Measurements from ENCODE around the gene LMNB1.

LMNB1 gene

DNA sequence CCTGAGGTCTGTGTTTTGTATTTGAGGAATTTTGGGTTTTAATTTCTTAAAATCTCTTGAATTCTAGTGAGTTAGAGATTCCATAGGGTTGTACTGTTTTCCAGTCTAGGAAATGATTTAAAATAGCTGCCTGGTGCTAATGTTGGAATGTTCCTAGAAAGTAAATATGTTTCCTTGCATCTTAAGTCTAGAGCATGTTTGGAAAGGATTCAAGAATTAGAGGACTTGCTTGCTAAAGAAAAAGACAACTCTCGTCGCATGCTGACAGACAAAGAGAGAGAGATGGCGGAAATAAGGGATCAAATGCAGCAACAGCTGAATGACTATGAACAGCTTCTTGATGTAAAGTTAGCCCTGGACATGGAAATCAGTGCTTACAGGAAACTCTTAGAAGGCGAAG lies 41.8 kb downstream of the LMNB1 start:
- H3K9me2 ChIP-seq (replicated peaks; ENCODE audit: low read depth, low read length): no peaks in the 10 kb centered on the region
- H3K36me3 ChIP-seq (ENCODE audit: insufficient read depth, low read length): peaks cover 88% of the 10 kb centered on the region
- TF ChIP-seq CTCF (conservative IDR thresholded peaks at IDR 0.05; ENCODE audit: low read length) (no peak), EZH2phosphoT487 (IDR thresholded peaks at IDR 0.05; ENCODE audit: borderline replicate concordance) (no peak)
- no peak overlapping the region for H3K4me2 ChIP-seq (ENCODE audit: low read depth, low read length, poor library complexity, severe bottlenecking)
- no peak overlapping the region for H3K9ac ChIP-seq (ENCODE audit: low read depth, low read length, poor library complexity, severe bottlenecking)
- H3K9me3 ChIP-seq (ENCODE audit: insufficient read depth, low read depth, low read length): no peaks in the 10 kb centered on the region
- H3K4me1 ChIP-seq (ENCODE audit: insufficient read depth, low read length, poor library complexity, severe bottlenecking): no peaks in the 10 kb centered on the region
- no peak overlapping the region for H2AFZ ChIP-seq (ENCODE audit: low read length)
- H4K20me1 ChIP-seq (ENCODE audit: insufficient read depth, low read length, poor library complexity, severe bottlenecking): peaks cover 29% of the 10 kb centered on the region
- peaks cover 31% of the 10 kb centered on the region for H3K79me2 ChIP-seq (ENCODE audit: insufficient read depth, low read length)
- no peaks in the 10 kb centered on the region for H3K27me3 ChIP-seq (ENCODE audit: insufficient read depth, low read length, poor library complexity, severe bottlenecking)
- H3K4me3 ChIP-seq (ENCODE audit: low read length, poor library complexity, severe bottlenecking): no peak overlapping the region
- no peaks in the 10 kb centered on the region for H3F3A ChIP-seq (ENCODE audit: low read depth)

DNA sequence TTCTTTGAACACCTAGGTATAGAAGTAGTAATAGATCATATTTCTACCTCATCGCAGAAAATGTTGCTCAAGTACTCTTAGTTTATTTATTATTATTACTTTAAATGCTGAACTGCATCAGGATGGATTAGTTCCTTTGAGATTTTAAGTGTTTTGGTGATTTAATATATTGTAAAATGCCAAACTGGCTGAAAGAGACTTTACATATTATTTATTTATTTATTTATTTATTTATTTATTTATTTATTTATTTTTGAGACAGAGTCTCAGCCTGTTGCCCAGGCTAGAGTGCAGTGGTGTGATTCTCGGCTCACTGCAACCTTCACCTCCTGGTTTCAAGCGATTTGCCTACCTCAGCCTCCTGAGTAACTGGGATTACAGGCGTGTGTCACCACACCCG lies 42.3 kb downstream of the LMNB1 start:
- H3K4me1 ChIP-seq (ENCODE audit: insufficient read depth, low read length, poor library complexity, severe bottlenecking): no peaks in the 10 kb centered on the region
- no peaks in the 10 kb centered on the region for H3F3A ChIP-seq (ENCODE audit: low read depth)
- TF ChIP-seq CTCF (conservative IDR thresholded peaks at IDR 0.05; ENCODE audit: low read length): no peak
- no peak for TF ChIP-seq EZH2phosphoT487 (IDR thresholded peaks at IDR 0.05; ENCODE audit: borderline replicate concordance)
- H3K27me3 ChIP-seq (ENCODE audit: insufficient read depth, low read length, poor library complexity, severe bottlenecking): no peaks in the 10 kb centered on the region
- H2AFZ ChIP-seq (ENCODE audit: low read length): no peak overlapping the region
- no peak overlapping the region for H3K4me3 ChIP-seq (ENCODE audit: low read length, poor library complexity, severe bottlenecking)
- no peak overlapping the region for H3K4me2 ChIP-seq (ENCODE audit: low read depth, low read length, poor library complexity, severe bottlenecking)
- no peaks in the 10 kb centered on the region for H3K9me2 ChIP-seq (replicated peaks; ENCODE audit: low read depth, low read length)
- H3K79me2 ChIP-seq (ENCODE audit: insufficient read depth, low read length): peaks cover 28% of the 10 kb centered on the region
- H3K9me3 ChIP-seq (ENCODE audit: insufficient read depth, low read depth, low read length): no peaks in the 10 kb centered on the region
- H3K9ac ChIP-seq (ENCODE audit: low read depth, low read length, poor library complexity, severe bottlenecking): no peak overlapping the region
- peaks cover 88% of the 10 kb centered on the region for H3K36me3 ChIP-seq (ENCODE audit: insufficient read depth, low read length)
- peaks cover 29% of the 10 kb centered on the region for H4K20me1 ChIP-seq (ENCODE audit: insufficient read depth, low read length, poor library complexity, severe bottlenecking)

DNA sequence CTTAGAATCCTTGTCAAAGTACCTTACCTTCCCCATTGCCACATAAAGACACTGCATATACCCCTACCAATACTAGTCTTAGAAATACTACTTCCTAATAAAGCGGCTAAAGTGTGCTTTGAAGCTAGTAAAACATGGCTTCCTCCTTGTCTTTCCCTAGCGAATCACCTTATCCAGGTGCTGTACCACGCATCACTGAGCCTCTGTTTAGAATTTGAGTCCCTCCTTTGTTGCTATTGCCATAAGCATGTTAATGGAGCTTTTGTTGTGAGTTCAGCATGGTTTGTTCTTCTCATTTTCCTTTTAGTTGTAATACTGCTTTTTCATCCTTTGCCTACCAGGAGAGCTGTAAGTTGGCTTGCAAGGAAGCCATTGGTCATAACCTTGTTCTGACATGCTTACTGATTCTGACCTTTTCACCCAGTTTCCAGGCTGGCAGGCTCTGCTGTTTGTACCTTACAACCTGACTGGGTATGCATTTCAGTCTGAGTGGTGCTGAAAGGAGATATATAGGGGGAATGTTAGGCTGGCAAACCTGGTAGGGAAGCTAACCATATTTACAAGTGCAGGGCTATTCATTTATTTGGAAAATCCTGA lies 49.8 kb downstream of the LMNB1 start:
- Histone ChIP-seq H3K9me2 (replicated peaks; ENCODE audit: low read depth, low read length) (no peaks in the 10 kb centered on the region), H2AFZ (ENCODE audit: low read length) (no peak overlapping the region), H4K20me1 (ENCODE audit: insufficient read depth, low read length, poor library complexity, severe bottlenecking) (peaks cover 7% of the 10 kb centered on the region), H3F3A (ENCODE audit: low read depth) (no peaks in the 10 kb centered on the region), H3K4me2 (ENCODE audit: low read depth, low read length, poor library complexity, severe bottlenecking) (no peak overlapping the region), H3K27me3 (ENCODE audit: insufficient read depth, low read length, poor library complexity, severe bottlenecking) (no peaks in the 10 kb centered on the region), H3K9ac (ENCODE audit: low read depth, low read length, poor library complexity, severe bottlenecking) (no peak overlapping the region), H3K9me3 (ENCODE audit: insufficient read depth, low read depth, low read length) (no peaks in the 10 kb centered on the region), H3K79me2 (ENCODE audit: insufficient read depth, low read length) (0 out of 2 replicates have a peak, but pooled peaks cover 9% of the 10 kb centered on the region), H3K36me3 (ENCODE audit: insufficient read depth, low read length) (peaks cover 96% of the 10 kb centered on the region), H3K4me3 (ENCODE audit: low read length, poor library complexity, severe bottlenecking) (no peak overlapping the region), H3K4me1 (ENCODE audit: insufficient read depth, low read length, poor library complexity, severe bottlenecking) (no peaks in the 10 kb centered on the region)
- TF ChIP-seq CTCF (conservative IDR thresholded peaks at IDR 0.05; ENCODE audit: low read length) (no peak), EZH2phosphoT487 (IDR thresholded peaks at IDR 0.05; ENCODE audit: borderline replicate concordance) (no peak)

All from Loucy (cell line).